GM06990 (cell line): Measurements from ENCODE around the gene NTN1.

Source experiments
- DNase-seq: peaks from one replicate; pipeline ENCODE4 v3.0.0-alpha.2; 2011; ENCODE audit not compliant: insufficient read length; ENCODE audit errors: extremely low read depth
- H3K27me3 ChIP-seq: replicated peaks from 2 replicates; pipeline ENCODE4 v1.6.0; 2011; ENCODE audit warnings: low read length; ENCODE audit not compliant: control insufficient read depth, insufficient read depth
- H3K36me3 ChIP-seq: 2 replicates; pipeline ENCODE4 v1.5.1; 2011; ENCODE audit warnings: low read length; ENCODE audit not compliant: control insufficient read depth, insufficient read depth
- H3K4me3 ChIP-seq: replicated peaks from 2 replicates; pipeline ENCODE4 v1.5.1; 2011; ENCODE audit warnings: low read depth, mild to moderate bottlenecking, control low read depth, low read length
- TF ChIP-seq, protein P1 (sequence below): IDR thresholded peaks from 2 replicates; pipeline ENCODE4 v1.5.1; 2011; ENCODE audit warnings: low read length, control low read depth, mild to moderate bottlenecking, inconsistent platforms; ENCODE audit not compliant: insufficient read depth, poor library complexity, severe bottlenecking

NTN1 gene

DNA sequence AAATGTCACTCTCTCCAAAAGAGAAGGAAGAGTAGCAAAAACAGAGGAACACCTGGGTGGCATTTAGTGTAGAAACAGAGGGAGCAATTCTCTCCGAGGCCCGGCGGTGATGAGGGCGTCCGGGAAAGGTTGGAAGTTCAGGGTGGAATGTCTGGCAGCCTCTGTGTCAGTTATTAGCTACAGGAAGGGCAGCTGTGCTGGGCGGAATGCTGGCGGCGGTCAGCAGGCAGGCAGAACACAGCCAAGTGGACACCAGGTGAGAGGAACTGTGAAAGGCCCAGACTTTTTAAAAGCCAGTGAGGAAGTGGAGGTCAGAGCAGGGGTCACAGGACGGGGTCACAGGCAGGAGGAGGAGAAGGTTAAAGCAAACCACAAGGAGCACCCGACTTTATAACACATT, 238.1 kb downstream of the NTN1 start:
- H3K27me3 ChIP-seq: no peaks in the 10 kb centered on the region
- TF ChIP-seq, protein P1, sequence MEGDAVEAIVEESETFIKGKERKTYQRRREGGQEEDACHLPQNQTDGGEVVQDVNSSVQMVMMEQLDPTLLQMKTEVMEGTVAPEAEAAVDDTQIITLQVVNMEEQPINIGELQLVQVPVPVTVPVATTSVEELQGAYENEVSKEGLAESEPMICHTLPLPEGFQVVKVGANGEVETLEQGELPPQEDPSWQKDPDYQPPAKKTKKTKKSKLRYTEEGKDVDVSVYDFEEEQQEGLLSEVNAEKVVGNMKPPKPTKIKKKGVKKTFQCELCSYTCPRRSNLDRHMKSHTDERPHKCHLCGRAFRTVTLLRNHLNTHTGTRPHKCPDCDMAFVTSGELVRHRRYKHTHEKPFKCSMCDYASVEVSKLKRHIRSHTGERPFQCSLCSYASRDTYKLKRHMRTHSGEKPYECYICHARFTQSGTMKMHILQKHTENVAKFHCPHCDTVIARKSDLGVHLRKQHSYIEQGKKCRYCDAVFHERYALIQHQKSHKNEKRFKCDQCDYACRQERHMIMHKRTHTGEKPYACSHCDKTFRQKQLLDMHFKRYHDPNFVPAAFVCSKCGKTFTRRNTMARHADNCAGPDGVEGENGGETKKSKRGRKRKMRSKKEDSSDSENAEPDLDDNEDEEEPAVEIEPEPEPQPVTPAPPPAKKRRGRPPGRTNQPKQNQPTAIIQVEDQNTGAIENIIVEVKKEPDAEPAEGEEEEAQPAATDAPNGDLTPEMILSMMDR: no peak
- DNase-seq: no peak
- H3K4me3 ChIP-seq: no peak overlapping the region
- no peaks in the 10 kb centered on the region for H3K36me3 ChIP-seq

GRCh38 chr17:9261081-9262012, 240.0 kb downstream of the NTN1 start:
- TF ChIP-seq, protein P1: no peak
- H3K36me3 ChIP-seq: no peaks in the 10 kb centered on the region
- H3K27me3 ChIP-seq: no peaks in the 10 kb centered on the region
- H3K4me3 ChIP-seq: no peak overlapping the region
- DNase-seq: no peak

DNA sequence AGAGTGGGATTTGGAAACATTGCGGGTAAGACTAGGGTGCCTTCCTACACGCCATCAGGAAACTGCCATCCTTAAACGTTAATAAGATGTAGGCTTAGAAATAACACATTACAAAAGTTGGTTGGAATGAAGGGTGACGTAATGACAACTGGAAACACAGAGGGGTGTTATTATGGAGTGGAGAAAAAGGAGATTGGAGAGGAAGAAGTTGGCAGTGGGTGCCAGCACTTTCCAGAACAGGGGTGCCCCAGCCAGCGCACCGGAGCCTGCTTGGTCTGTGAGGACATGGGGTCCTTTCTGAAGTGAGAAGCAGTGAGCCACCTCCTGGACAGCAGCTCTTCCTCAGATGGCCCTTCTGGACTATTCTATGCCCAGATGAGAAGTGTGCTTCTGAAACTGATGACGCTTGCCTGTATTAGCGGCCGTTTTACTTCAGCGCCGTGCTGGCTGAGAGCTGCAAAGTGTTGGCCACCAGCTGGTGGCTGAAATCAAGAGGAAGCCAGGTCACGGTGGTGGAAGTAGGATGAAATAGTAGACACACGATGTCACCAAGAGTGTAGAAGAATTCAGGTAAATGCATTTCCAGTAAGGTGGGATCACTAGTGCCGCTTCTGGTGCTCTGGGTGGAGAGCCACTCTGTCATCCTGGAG, 244.8 kb downstream of the NTN1 start:
- TF ChIP-seq, protein P1: no peak
- Histone ChIP-seq H3K4me3 (no peak overlapping the region), H3K36me3 (no peaks in the 10 kb centered on the region), H3K27me3 (no peaks in the 10 kb centered on the region)
- no peak for DNase-seq

GRCh38 chr17:9266697-9267117, 245.4 kb downstream of the NTN1 start:
- no peak overlapping the region for H3K4me3 ChIP-seq
- H3K36me3 ChIP-seq: no peaks in the 10 kb centered on the region
- TF ChIP-seq, protein P1: no peak
- no peaks in the 10 kb centered on the region for H3K27me3 ChIP-seq
- DNase-seq: no peak

DNA sequence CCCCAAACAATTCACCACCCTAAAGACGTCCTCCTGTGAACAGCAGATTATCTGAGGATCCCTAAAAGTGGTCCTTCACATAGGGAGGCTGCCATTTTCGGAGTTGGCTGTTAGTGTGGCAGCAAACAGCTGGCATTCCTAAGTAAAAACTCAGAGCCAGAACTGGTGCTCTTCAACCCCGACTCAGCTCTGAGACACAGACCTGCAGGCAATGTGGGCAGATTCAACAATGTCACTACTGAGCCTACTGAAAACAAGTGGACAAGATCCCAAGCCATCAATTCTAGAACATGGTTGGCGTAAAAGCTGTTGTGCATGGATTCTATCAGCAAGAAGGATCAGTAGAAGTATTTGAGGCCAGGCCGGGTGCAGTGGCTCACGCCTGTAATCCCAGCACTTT, 247.2 kb downstream of the NTN1 start:
- TF ChIP-seq, protein P1: no peak
- DNase-seq: no peak
- Histone ChIP-seq H3K27me3 (no peaks in the 10 kb centered on the region), H3K4me3 (no peak overlapping the region), H3K36me3 (no peaks in the 10 kb centered on the region)
